Activated naive CD4-positive, alpha-beta T cell treated with anti-CD3 and anti-CD28 coated beads, Interleukin-2, amount 50 U/mL, for 24 hours (primary cell): ENCODE data around the gene CREB1.
"Not testable (repeated sequence)": the region's sequence is repeated elsewhere in the genome, so short reads cannot be mapped to it uniquely, and the experiment has no call there.

Source experiments
- H3K27ac Mint-ChIP-seq: one replicate; pipeline ENCODE4 v1.8.0; 2021; ENCODE audit warnings: mild to moderate bottlenecking, mixed read lengths
- H3K27me3 Mint-ChIP-seq: one replicate; pipeline ENCODE4 v1.8.0; 2021; ENCODE audit warnings: mixed read lengths
- H3K36me3 Mint-ChIP-seq: one replicate; pipeline ENCODE4 v1.8.0; 2021; ENCODE audit warnings: mixed read lengths
- H3K4me1 Mint-ChIP-seq: one replicate; pipeline ENCODE4 v1.8.0; 2021; ENCODE audit warnings: mixed read lengths
- H3K4me3 Mint-ChIP-seq: one replicate; pipeline ENCODE4 v1.8.0; 2021; ENCODE audit warnings: mild to moderate bottlenecking, mixed read lengths
- H3K9me3 Mint-ChIP-seq: one replicate; pipeline ENCODE4 v1.8.0; 2021; ENCODE audit warnings: mixed read lengths

Gene CREB1

GRCh38 chr2:207635468-207636200 lies 105.9 kb downstream of the CREB1 start:
- H3K27ac Mint-ChIP-seq: no peak overlapping the region
- H3K36me3 Mint-ChIP-seq: no peaks in the 10 kb centered on the region
- H3K9me3 Mint-ChIP-seq: no peaks in the 10 kb centered on the region
- peaks cover 2% of the 10 kb centered on the region for H3K27me3 Mint-ChIP-seq
- H3K4me1 Mint-ChIP-seq: peaks cover 6% of the 10 kb centered on the region
- no peak overlapping the region for H3K4me3 Mint-ChIP-seq

GRCh38 chr2:207639288-207639687 lies 109.5 kb downstream of the CREB1 start:
- H3K27me3 Mint-ChIP-seq, H3K4me3 Mint-ChIP-seq, H3K36me3 Mint-ChIP-seq, H3K9me3 Mint-ChIP-seq, H3K27ac Mint-ChIP-seq, H3K4me1 Mint-ChIP-seq: not testable (repeated sequence)

- Mint-ChIP-seq H3K4me3 (no peak overlapping the region), H3K27me3 (peaks cover 2% of the 10 kb centered on the region), H3K9me3 (peaks cover 8% of the 10 kb centered on the region), H3K27ac (no peak overlapping the region), H3K36me3 (no peaks in the 10 kb centered on the region), H3K4me1 (no peaks in the 10 kb centered on the region)
These were observed 110.4 kb downstream of the CREB1 start for GRCh38 chr2:207640160-207640559.

- Mint-ChIP-seq H3K9me3 (peaks cover 8% of the 10 kb centered on the region), H3K27me3 (peaks cover 2% of the 10 kb centered on the region), H3K27ac (no peak overlapping the region), H3K36me3 (no peaks in the 10 kb centered on the region), H3K4me1 (no peaks in the 10 kb centered on the region), H3K4me3 (no peak overlapping the region)
These were observed 110.9 kb downstream of the CREB1 start for GRCh38 chr2:207640661-207641060.

GRCh38 chr2:207643892-207644291 lies 114.1 kb downstream of the CREB1 start:
- Mint-ChIP-seq H3K27me3 (peaks cover 2% of the 10 kb centered on the region), H3K27ac (no peak overlapping the region), H3K36me3 (no peaks in the 10 kb centered on the region), H3K9me3 (peaks cover 8% of the 10 kb centered on the region), H3K4me3 (no peak overlapping the region), H3K4me1 (no peaks in the 10 kb centered on the region)

- not testable (repeated sequence) for H3K4me1 Mint-ChIP-seq, H3K27ac Mint-ChIP-seq, H3K9me3 Mint-ChIP-seq, H3K27me3 Mint-ChIP-seq, H3K36me3 Mint-ChIP-seq, H3K4me3 Mint-ChIP-seq
These were observed 116.8 kb downstream of the CREB1 start for GRCh38 chr2:207646582-207646981.
